IMR-90 (cell line): ENCODE measurements around the gene CLSTN1.

Experiments
- MAFK ChIP-seq: IDR thresholded peaks from 2 replicates; pipeline ENCODE4 v1.6.1; 2012; ENCODE audit warnings: low read depth, low read length, improper control_type of control experiment
- POLR2A ChIP-seq: IDR thresholded peaks from 2 replicates; pipeline ENCODE4 v1.6.1; 2012; ENCODE audit warnings: mild to moderate bottlenecking, low read depth, low read length
- RCOR1 ChIP-seq: IDR thresholded peaks from 2 replicates; pipeline ENCODE4 v1.6.1; 2012; ENCODE audit warnings: mild to moderate bottlenecking, low read length, improper control_type of control experiment; ENCODE audit not compliant: insufficient replicate concordance
- RFX5 ChIP-seq: IDR thresholded peaks from 2 replicates; pipeline ENCODE4 v1.8.0; 2012; ENCODE audit warnings: low read depth, mild to moderate bottlenecking, low read length, moderate library complexity
- USF2 ChIP-seq: fragments of 150-350 bp; IDR thresholded peaks from 2 replicates; pipeline ENCODE4 v1.6.1; 2017; ENCODE audit warnings: mild to moderate bottlenecking, antibody characterized with exemption, low read length, low read depth
- TF ChIP-seq, protein P1 (sequence below): fragments of 150-350 bp; IDR thresholded peaks from 2 replicates; pipeline ENCODE4 v1.6.1; 2016; ENCODE audit warnings: low read depth, mild to moderate bottlenecking, low read length, moderate library complexity, borderline replicate concordance
- TF ChIP-seq, protein P2 (sequence below): conservative IDR thresholded peaks from 2 replicates; pipeline ENCODE4 v1.5.1; 2012; ENCODE audit warnings: mild to moderate bottlenecking, low read depth, low read length, improper control_type of control experiment

DNA sequence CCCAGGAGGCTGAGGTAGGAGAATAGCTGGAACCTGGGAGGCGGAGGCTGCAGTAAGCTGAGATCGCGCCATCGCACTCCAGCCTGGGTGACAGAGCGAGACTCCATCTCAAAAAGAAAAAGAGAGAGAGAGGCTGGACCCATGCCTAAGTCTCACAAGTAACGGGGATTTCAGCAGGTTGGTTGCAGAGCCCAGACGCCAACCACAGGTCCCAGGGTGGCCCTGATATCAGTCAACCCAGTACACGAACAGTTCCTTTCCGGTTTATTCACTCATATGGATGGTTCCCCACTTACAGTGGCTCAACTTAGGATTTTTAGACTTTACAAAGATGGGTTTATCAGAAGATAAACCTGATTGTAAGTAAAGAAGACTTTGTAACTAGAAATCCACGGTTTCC lies 40.9 kb downstream of the CLSTN1 start:
- TF ChIP-seq, protein P1, sequence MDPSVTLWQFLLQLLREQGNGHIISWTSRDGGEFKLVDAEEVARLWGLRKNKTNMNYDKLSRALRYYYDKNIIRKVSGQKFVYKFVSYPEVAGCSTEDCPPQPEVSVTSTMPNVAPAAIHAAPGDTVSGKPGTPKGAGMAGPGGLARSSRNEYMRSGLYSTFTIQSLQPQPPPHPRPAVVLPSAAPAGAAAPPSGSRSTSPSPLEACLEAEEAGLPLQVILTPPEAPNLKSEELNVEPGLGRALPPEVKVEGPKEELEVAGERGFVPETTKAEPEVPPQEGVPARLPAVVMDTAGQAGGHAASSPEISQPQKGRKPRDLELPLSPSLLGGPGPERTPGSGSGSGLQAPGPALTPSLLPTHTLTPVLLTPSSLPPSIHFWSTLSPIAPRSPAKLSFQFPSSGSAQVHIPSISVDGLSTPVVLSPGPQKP, result no peak
- TF ChIP-seq, protein P2, sequence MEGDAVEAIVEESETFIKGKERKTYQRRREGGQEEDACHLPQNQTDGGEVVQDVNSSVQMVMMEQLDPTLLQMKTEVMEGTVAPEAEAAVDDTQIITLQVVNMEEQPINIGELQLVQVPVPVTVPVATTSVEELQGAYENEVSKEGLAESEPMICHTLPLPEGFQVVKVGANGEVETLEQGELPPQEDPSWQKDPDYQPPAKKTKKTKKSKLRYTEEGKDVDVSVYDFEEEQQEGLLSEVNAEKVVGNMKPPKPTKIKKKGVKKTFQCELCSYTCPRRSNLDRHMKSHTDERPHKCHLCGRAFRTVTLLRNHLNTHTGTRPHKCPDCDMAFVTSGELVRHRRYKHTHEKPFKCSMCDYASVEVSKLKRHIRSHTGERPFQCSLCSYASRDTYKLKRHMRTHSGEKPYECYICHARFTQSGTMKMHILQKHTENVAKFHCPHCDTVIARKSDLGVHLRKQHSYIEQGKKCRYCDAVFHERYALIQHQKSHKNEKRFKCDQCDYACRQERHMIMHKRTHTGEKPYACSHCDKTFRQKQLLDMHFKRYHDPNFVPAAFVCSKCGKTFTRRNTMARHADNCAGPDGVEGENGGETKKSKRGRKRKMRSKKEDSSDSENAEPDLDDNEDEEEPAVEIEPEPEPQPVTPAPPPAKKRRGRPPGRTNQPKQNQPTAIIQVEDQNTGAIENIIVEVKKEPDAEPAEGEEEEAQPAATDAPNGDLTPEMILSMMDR, result no peak
- TF ChIP-seq POLR2A, result no peak
- TF ChIP-seq RFX5, result no peak
- TF ChIP-seq USF2, result no peak
- no peak for TF ChIP-seq MAFK
- no peak for TF ChIP-seq RCOR1
